SKM-1 treated with dmso at 0.1 percent for 144 hours (cell line): Measurements from ENCODE around the gene VSTM2B.
"Not testable (repeated sequence)": the region's sequence is repeated elsewhere in the genome, so short reads cannot be mapped to it uniquely, and the experiment has no call there.

Experiments
- DNase-seq: peaks from one replicate; lab custom pipeline; 2025; ENCODE audit not compliant: unreplicated experiment; lab: John Stamatoyannopoulos, UW

The VSTM2B gene

DNA sequence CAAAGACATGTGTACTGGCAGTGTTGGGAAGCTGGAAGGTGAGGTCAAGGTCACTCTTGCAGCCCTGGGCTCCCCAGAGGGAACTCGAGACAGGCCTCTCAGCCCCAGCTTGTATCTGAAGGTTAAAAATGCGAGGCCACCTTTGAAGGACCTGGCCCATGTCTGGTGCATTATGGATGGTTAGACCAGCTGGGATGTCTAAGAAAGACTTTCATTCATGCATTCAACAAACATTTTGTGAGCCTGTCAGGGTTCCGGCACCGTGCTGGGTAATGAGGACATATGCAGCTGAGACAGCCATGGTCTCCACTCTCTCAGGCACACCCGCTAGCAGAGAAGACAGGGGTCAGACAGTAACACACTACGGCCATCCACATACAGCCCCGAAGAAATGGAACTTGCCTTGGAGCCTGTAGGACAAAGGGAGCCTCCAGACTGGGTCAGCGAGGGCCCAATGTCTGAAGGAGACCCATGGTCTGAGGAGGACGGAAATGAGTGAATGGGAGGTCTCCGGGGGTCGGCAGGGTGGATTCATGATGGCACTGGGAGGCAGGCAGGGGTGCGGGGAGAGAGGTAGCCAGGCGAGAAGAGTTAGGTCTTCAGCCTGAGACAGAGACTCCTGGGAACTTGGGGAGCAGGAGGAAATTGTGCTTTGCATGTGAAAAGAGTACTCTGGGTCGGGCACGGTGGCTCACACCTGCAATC lies 19.0 kb downstream of the VSTM2B start:
- DNase-seq: no peak

DNA sequence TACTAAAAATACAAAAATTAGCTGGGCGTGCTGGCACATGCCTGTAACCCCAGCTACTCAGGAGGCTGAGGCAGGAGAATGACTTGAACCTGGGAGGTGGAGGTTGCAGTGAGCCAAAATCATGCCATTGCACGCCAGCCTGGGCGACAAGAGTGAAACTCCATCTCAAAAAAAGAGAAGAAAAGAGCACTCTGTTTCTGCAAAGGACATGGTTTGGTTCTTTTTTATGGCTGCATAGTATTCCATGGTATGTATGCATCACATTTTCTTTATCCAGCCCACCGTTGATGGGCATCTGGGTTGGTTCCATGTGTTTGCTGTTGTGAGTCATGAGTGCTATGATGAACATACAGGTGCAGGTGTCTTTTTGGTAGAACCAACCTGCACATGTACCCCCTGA lies 19.7 kb downstream of the VSTM2B start:
- DNase-seq: not testable (repeated sequence)

DNA sequence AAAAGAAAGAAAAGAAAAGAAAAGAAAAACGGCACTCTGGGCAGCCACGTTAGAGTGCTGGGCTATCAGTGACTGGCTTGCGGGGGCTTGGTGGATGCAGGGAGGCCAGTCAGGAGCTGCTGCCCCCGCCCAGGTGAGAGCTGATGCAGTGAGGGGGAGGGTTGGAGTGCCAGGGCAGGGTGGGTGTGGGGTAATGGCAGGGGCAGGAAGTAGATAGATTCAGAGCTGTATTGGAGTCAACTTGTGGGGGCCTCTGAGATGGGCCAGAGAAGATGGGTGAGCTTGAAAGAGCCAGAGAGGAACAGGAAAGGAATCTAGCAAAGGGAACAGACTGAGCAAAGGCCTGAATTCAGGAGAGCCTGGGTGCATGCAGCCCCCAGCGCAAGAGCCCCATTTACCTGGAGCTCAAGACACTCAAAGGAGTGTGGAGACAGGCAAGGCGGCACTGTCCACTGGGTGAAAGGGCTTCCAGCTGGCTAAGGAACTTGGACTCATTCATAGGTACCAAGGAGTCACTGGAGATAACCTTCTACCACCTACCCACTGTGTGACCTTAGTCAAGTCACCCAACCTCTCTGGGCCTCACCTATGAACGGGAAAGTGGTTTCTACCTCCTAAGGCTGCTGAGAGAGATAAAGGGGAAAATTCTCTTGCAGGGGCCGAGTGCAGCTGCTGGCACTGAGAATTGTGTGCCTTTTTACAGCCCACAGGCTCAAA lies 20.2 kb downstream of the VSTM2B start:
- DNase-seq: no peak

DNA sequence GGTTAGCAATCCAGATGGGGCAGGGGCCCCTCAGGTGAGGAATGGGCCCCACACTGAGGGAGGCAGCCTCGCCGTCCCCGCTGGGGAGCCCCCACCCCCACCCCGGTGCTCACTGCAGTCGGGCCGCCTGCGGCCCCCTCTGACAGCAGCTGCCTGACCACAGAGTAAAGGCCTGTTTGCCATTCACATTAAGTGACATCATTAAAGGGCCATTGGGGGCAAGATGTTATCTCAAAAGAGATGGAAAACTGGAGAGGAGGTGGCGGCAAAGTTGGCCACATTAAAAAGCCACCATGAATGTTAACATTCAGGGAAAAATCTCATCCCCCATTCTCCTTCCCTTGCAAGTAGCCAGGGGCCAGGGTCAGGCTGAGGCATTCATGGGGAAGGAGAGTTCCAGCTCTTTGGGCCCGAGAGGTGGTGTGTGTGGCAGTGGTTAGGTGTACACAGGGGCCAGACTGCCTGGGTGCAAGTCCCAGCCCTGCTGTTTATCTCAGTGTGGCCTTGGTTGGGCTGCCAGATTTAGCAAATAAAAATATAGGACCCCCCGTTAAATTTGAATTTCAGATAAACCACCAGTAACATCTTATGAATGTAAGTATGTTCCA lies 20.9 kb downstream of the VSTM2B start:
- DNase-seq: no peak

DNA sequence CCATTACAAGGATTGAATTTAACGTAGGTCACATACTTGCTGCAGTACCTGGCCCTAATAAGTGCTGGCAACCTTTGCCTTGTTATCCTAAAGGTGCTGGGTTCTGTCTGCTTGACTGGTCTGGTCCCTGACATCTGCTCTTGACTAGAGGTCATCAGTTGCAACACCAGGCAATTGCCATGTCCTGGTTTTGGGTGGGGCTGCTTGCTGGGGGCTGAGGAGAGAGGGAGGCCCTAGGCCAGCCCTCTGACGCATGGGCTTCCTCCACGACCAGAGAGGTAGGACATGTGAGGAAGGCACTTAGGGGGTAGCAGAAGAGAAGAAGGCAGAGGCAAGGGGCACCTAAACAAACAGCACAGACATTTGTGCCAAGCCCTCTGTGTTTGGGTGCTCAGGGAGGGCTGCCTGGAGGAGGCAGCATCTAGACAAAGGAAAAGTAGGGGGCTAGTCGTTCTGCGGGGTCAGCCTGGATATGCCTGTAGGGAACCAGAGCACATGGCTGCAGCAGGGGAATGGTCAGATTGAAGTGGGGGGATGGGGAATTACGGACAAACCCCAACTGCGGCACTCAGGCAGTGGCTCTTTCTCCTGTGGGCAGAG lies 21.7 kb downstream of the VSTM2B start:
- no peak for DNase-seq

DNA sequence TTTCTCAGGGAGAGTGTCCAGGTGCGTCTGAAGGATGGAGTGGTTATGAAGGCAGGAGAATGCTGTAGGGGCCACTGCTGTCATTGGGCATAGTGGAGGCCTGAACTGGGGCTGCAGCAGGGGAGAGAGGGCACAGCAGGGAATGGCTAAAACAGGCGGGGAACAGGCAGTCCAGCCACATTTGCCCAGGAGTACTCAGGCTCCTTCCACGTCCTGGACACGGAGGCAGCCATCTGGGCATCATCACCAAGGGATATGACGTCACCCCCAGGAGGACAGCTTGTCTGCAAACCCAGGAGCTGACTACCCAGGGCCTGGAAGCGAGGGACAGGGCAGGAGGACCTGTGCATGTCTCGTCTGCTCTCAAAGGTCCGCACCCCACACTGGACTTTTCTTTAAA lies 22.2 kb downstream of the VSTM2B start:
- no peak for DNase-seq

DNA sequence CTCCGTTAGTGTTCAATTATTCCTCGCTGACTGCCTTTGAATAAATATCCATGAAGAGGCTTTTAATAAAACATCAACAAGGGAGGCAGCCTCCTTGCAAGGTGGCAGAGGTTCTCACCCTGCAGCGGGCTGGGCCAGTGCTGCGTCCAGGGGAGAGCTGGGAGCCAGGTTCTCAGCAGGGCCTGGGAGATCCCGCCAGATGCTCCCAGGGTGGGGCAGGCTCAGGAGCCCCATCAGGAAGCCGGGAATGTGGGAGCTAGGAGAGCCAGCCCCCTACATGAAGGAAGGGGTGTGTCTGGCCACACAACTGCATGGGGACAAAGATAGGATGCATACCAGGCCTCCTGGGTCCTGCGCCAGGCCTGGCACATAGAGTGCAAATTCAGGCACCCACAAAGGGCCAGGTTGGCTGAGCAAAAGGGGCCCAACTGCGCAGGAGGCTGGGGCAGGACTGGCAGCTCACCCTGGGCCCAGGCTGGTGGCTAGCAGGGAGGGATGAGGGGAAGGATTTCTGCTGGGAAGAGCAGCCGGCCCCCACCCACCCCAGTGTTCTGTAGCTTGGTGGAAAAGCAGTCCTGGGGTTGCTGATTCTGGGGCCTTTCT lies 22.8 kb downstream of the VSTM2B start:
- DNase-seq: no peak

DNA sequence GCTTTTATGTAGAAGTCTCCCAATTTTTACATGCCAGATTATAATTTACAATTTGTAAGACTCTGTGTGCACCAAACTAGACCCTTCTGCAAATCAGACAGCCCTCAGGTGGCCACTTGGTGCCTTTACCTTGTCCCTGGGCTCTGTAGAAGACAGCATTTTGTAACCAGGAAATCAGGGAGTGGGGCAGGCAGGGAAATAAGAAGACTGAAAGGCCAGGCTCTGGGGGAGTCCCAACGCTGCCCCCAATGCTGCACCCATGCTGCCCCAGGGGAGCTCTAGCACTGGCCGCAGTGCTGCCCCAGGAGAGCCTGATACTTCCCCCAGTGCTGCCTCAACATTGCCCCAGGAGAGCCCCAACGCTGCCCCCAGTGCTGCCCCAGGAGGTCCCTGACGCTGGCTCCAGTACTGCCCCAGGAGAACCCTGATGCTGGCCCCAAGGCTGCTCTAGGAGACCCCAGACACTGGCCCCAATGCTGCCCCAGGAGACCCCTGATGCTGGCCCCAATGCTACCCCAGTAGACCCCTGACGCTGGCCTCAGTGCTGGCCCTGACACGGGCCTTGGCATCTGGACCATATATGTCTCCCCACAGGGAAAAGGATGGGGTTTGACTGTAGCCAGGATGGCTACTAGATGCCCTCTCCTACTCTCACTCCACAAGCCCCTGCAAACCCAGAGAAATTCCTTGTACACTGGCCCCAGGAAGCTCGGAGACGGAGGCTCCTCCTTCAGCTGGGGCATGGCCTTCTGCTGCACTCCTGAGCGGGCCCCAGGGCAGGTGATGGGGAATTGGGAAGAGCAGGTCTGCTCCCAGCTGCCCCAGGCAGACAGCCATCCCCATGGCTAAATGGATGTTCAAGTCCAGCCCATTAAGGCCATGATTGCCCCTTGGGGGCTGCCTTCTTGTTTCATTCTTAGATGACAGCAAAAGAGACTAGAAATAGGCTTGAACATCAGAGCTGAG lies 23.6 kb downstream of the VSTM2B start:
- DNase-seq: no peak

DNA sequence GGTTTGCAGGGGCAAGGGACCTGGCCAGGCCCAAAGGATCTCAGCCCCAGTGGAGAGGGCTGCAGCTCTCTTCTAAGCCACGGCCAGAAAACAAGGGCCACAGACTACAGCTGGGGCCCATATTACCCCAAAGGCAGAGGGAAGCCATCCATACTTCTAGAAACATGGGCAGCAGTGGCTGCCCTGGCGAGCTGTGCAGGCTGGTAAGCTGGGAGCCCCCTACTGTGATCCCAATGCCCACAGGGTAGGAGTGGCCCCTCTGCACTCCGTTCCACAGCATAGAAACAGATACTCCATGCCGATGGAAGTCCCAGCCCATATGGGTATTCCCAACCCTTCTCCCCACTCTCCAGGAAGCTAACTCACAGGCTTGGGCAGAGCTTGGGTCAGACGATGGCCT lies 25.1 kb downstream of the VSTM2B start:
- no peak for DNase-seq

DNA sequence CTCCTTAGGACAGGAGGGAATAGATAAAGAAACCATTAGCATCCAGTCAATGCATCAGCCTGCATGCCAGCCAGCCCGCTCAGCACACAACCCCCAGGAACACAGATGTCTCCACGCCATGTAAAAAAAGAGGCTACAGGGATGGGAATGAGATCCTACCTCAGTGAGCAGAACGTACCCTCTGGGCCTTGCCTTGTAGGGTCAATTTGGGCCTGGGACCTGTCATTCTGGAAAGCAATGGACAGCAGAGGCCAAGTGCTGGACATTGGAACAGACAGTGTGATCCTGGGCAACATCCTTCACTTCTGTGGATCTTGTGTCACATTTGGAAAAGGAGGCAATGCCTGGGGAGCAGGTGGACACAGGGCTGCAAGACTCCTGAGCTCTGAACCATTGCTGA lies 26.0 kb downstream of the VSTM2B start:
- DNase-seq: no peak

DNA sequence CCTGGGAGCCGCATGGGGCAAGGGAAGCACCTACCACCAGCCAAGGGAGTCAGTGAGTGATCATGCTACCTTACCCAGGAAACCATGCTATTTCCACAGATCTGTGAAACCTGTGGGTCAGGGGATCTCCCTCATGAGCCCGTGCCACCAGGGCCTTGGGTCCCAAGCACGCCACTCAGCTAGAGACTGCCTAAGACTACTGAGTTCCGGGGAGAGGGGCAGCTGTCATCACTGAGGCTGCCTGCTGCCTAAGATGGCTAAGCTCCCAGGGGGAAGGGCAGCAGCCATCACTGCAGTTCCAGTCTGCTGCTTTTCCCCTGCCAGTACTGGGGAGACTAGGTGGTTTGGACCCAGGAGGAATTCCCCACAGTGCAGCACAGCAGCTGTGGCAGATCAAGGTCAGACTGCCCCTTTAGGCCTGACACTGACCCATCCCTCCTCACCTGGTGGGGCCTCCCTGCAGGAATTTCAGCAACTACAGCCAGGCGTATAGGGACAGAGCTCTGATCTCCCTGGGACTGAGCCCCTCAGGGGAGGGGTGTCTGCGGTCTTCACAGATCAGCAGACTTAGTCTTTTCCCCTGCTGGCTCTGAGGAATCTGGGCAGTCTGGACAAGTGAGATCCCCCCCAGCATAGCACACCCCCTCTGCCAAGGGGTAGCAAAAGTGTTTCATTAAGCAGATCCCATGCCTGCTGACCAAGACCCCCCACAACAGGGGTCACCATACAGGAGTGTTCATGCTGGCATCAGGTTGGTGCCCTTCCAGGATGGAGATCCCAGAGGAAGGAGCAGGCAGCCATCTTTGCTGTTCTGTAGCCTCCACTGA lies 26.9 kb downstream of the VSTM2B start:
- DNase-seq: no peak

DNA sequence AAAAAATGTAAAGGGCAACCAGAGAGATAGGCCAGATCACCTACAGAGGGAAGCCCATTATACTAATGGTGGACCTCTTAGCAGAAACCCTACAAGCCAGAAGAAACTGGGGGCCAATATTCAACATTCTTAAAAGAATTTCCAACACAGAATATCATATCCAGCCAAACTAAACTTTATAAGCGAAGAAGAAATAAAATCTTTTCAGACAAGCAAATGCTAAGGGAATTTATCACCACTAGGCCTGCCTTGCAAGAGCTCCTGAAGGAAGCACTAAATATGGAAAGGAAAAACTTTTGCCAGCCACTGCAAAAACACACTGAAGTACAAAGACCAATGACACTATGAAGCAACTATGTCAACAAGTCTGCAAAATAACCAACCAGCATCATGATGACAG lies 28.4 kb downstream of the VSTM2B start:
- no peak for DNase-seq

DNA sequence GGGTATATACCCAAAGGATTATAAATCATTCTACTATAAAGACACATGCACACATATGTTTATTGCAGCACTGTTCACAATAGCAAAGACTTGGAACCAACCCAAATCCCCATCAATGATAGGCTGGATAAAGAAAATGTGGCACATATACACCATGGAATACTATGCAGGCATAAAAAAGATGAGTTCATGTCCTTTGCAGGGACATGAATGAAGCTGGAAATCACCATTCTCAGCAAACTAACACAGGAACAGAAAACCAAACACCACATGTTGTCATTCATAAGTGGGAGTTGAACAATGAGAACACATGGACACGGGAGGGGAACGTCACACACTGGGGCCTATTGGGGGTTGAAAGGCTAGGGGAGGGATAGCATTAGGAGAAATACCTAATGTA lies 33.3 kb downstream of the VSTM2B start:
- not testable (repeated sequence) for DNase-seq

DNA sequence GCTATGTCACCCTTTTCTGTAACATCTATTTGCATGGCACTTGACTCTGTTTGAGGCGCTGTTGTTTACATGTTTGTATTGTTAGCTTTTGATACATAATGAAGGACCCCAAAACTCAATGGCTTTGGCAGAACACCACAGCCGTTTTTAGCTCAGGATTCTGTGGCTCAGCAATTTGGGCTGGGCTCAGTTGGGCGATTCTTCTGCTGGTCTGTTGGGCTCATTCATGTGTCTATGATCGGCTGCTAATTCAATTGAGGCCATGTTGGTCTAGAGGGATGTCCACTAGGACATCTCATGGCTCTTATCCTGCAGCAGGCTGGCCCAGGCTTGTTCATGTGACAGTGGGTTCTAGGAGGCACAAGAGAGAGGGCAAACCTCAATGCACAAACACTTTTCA lies 33.9 kb downstream of the VSTM2B start:
- DNase-seq: no peak

DNA sequence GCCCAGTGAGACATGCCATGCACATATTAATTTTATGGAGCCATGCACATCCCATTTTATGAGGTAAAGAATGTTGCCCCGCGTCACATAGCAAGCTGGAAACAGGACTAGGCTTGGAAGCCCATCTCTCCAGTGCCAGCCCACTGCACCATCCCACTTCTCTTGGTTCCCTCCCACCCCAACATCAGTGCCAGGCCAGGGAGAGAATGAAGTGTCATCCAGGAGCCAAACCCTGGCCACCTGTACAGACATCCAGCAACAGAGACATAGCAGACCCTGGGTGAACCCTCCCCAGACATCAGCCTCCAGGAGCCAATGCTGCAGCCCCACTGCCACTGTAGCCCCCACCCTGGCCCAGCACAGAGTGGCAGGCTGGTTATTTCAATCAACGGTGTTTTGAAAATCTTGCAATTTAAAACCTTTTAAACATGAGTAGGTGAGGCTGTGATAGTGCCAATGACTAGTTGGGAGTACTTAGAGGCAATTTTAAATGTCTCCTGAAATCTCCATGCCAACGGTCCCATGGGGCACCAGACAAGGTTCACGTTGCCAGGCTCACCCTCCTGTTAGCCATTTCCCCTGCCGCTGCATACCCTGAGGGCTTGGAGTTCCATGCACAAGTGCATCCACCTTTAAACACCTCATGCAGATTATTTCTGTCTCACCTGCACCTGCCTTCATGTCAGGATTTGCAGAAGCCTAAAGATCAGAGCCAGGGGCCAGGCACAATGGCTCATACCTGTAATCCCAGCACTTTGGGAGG lies 34.7 kb downstream of the VSTM2B start:
- DNase-seq: no peak

DNA sequence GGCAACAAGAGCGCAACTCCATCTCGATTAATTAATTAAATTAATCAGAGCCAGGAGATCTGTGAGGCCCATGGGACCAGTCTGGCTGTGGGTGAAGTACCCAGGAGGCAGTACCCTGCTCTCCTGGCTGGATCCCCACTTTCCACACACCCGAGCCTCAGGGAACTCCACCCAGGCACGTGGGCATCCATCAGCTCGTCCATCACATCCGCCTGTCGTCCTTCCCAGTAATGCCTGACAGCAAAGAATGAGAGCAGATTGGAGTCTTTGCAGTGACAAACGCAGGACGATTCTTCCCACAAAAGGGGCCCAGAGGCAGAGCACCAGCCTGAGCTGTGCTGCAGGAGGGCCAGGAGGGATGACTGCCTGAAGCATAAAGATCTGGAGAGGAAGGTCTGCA lies 35.8 kb downstream of the VSTM2B start:
- no peak for DNase-seq

DNA sequence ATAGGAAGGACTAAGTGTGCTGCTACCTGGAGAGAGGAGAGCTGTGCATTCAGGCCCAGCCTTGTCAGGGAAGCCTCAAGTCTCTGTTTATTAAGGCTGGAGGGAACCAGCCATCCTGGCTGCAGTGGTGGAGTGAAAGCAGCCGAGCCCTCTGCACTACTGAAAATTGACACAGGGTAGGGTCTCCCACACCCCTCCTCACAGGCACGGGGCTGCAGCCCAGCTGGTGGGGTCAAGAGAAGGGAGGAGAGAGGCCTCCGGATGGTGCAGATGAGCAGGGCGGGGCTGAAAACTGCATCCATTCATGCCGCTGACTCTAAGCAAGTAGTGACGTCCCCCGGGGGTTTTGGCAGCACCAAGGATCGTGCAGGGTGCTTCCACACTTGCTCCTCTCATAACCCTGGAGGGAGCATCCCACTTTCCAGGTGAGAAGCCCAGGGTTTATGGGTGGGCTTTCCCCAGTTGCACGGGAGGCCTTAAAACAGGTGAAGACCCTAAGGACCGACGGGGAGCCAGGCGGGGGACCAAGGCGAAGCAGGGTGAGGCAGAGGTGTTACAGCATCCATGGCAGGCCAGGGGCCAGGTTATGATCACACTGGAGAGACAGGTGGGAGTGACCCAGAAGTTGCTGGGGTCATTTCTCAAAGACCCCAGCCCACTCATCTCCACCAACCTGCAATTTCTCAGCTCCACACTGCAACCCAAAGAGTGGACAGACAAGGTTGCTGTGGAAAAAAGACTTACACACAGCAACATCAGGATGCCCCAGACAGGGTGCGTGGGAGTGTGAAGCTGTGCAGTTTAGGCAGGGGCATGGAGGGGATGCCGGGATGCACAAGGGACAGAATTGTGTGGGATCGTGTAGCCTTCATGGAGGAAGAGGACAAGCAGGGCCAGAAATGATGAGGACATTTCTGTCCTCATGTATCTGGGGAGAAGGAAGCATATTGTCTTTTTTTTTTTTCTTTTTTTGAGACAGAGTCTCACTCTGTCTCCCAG lies 36.8 kb downstream of the VSTM2B start:
- no peak for DNase-seq
